Measurements from ENCODE around the gene NCOA5. TPM values are rescaled to one million over a fixed set of nuclear protein-coding genes. Genes with fewer than 3 reads are reported as not detected.
A peak's percentile ranks its signal among the peaks of the same experiment; 100 is the strongest.

Gene NCOA5
- total RNA-seq, 1 donor from 2014 or later, result 48.6 TPM

DNA sequence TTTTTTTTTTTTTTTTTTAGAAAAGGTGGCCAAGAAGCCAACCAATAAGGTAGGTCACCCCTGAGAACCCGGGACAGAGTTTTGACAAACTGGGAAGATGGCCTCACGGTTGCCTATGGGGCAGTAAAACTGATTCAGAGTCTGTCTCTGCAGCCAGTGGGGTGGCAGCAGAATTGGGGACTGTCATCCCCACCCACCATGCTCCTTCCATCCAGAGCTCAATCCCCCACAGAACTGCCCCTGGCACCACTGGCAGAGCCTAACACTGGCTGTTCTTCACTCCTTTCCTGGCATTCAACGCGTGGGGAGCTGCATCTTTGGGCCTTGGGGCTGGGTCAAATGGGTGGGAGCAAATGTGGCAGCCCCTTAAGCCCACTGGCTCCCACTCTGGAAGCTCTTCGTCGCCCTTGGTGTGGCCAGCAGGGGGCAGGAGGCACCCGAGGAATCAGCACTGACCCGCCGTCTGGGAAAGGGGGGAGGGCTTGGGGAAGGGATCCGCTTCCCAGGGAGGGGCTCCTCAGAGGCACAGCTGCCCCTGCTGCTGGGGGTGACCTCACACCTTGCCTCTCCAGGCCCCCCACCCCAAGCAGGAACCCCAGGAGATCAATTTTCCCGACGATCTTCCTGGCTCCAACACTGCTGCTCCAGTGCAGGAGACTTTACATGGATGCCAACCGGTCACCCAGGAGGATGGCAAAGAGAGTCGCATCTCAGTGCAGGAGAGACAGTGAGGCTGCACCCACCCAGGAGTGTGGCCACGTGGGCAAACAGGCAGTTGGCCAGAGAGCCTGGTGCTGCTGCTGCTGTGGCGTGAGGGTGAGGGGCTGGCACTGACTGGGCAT, 38.8 kb upstream of the NCOA5 start:
- Mint-ChIP-seq H3K4me3 (no peak overlapping the region), H3K27ac (no peak overlapping the region), H3K36me3 (no peaks in the 10 kb centered on the region), H3K27me3 (peaks cover 69% of the 10 kb centered on the region), H3K9me3 (no peaks in the 10 kb centered on the region), H3K4me1 (ENCODE audit: unreplicated experiment) (no peaks in the 10 kb centered on the region)
- TF ChIP-seq, protein P1, sequence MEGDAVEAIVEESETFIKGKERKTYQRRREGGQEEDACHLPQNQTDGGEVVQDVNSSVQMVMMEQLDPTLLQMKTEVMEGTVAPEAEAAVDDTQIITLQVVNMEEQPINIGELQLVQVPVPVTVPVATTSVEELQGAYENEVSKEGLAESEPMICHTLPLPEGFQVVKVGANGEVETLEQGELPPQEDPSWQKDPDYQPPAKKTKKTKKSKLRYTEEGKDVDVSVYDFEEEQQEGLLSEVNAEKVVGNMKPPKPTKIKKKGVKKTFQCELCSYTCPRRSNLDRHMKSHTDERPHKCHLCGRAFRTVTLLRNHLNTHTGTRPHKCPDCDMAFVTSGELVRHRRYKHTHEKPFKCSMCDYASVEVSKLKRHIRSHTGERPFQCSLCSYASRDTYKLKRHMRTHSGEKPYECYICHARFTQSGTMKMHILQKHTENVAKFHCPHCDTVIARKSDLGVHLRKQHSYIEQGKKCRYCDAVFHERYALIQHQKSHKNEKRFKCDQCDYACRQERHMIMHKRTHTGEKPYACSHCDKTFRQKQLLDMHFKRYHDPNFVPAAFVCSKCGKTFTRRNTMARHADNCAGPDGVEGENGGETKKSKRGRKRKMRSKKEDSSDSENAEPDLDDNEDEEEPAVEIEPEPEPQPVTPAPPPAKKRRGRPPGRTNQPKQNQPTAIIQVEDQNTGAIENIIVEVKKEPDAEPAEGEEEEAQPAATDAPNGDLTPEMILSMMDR (conservative IDR thresholded peaks at IDR 0.05), result peak; percentile 79
- DNase-seq (ENCODE audit: extremely low spot score, unreplicated experiment), result no peak

DNA sequence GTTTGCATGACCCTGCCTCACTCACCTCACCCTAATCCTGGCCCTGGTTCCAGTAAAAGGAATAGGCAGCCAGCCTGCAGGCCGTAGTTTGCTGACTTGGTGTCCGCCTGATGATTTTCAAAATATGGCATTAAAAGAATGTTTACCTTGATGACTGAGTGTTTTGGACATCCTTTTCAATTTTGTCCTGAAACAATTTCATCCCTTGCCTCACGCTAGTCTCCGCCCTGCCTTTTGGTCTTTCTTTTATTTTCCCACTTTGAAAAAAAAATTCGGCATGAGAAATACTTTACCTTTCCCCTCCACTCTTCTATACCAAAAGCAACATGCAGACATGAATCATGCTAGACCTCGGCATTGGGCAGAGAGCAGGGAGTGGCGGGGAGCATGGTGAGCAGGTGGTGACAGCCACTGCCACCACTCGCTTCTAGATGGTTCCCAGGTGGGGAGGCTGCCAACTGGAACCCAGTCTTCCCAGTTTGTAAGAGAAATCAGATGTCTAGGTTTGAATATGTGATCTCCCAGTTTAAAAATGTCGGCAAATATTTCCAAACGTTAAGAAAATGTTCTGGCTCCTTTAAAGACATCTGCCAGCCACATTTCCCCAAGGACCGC, 37.7 kb upstream of the NCOA5 start:
- H3K27ac Mint-ChIP-seq, result no peak overlapping the region
- H3K9me3 Mint-ChIP-seq, result no peaks in the 10 kb centered on the region
- DNase-seq (ENCODE audit: extremely low spot score, unreplicated experiment), result no peak
- peaks cover 68% of the 10 kb centered on the region for H3K27me3 Mint-ChIP-seq
- no peak overlapping the region for H3K4me3 Mint-ChIP-seq
- TF ChIP-seq, protein P1 (conservative IDR thresholded peaks at IDR 0.05), result no peak
- H3K36me3 Mint-ChIP-seq, result no peaks in the 10 kb centered on the region
- no peaks in the 10 kb centered on the region for H3K4me1 Mint-ChIP-seq (ENCODE audit: unreplicated experiment)

DNA sequence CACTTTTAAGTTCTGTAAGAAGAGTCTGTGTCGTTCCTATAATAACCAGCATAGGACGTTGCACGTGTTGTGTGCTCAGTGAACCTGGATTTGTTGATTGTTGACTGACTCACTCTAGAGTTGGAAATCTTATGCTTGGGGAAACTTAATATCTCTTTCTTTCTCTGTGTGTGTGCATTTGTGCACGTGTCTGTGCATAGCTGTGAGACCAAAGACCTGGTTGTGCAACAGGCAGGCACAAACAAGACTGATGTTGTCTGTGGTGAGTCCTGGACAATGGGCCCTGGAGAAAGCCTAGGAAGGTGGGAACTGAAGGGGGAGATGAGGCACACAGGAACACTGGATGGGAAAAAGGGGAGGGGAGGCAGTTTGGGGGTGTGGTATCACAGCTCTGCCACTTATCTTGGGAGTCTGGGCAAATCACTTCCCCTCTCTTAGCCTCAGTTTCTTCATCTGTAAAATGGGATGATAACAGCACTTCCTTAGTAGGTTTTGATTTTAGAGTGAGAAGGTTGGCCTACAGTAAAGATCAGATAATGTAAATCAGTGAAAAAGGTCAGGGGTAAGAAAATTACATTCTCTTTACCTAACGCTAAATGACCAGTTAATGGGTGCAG, 36.8 kb upstream of the NCOA5 start:
- DNase-seq (ENCODE audit: extremely low spot score, unreplicated experiment), result no peak
- Mint-ChIP-seq H3K4me1 (ENCODE audit: unreplicated experiment) (no peaks in the 10 kb centered on the region), H3K9me3 (no peaks in the 10 kb centered on the region), H3K36me3 (no peaks in the 10 kb centered on the region), H3K4me3 (no peak overlapping the region), H3K27me3 (peaks cover 70% of the 10 kb centered on the region), H3K27ac (no peak overlapping the region)
- TF ChIP-seq, protein P1 (conservative IDR thresholded peaks at IDR 0.05), result no peak

DNA sequence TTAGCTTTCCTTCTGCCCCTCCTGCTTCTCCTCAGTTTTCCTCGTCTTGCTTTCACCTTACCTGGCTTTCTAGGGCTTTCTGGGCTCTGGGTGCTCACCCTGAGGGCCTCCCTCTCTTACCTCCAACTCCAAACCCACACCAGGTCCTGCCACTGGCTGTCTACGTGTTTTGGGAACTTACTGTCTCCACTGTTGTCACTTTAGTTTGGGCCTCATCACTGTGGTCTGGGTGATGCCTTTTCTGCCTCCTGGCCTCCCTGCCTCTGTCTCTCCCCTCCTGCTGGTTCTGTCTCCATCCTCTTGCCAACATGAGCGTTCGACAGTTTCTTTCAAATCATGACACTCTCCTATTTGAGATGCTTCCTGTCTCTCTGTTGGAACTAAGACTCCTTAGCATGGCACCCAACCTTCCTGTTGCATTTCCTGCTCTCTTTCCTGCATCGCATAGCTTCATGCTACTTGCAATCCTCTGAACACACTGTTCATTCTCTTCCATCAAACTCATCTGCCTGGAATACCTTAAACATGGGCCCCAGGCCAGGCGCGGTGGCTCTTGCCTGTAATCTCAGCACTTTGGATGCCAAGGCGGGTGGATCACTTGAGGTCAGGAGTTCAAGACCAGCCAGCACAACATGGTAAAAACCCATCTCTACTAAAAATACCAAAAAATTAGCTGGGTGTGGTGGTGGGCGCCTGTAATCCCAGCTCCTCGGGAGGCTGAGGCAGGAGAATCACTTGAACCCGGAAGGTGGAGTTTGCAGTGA, 33.9 kb upstream of the NCOA5 start:
- Mint-ChIP-seq H3K27ac (no peak overlapping the region), H3K4me3 (no peak overlapping the region), H3K4me1 (ENCODE audit: unreplicated experiment) (no peaks in the 10 kb centered on the region), H3K36me3 (no peaks in the 10 kb centered on the region), H3K27me3 (peaks cover 60% of the 10 kb centered on the region), H3K9me3 (no peaks in the 10 kb centered on the region)
- DNase-seq (ENCODE audit: extremely low spot score, unreplicated experiment), result no peak
- TF ChIP-seq, protein P1 (conservative IDR thresholded peaks at IDR 0.05), result no peak
